OCI-LY7 (cell line): ENCODE measurements around the gene PADI3.

Experiments
- CTCF ChIP-seq: fragments of 200-600 bp; sonication (generic); conservative IDR thresholded peaks from 2 replicates; pipeline ENCODE4 v1.5.1; 2014; ENCODE audit warnings: mild to moderate bottlenecking, antibody characterized with exemption, low read length, moderate library complexity, mixed read lengths
- EZH2phosphoT487 ChIP-seq: fragments of 200-600 bp; sonication (generic); IDR thresholded peaks from 2 replicates; pipeline ENCODE4 v1.6.1; 2018; ENCODE audit warnings: low read depth, borderline replicate concordance, mild to moderate bottlenecking, mixed run types, antibody characterized with exemption, low read length, moderate library complexity, mixed read lengths

GRCh38 chr1:17290553-17290952 lies 41.7 kb downstream of the PADI3 start:
- TF ChIP-seq CTCF (no peak), EZH2phosphoT487 (no peak)
